Activated CD8-positive, alpha-beta memory T cell treated with anti-CD3 and anti-CD28 coated beads, Interleukin-2, amount 50 U/mL, for 1 hour (primary cell): ENCODE data around the gene ADGRG7.
"Not testable (repeated sequence)": the region's sequence is repeated elsewhere in the genome, so short reads cannot be mapped to it uniquely, and the experiment has no call there.

Experiments
- DNase-seq: peaks from one replicate; pipeline ENCODE4 v3.0.0-alpha.2; 2020; ENCODE audit errors: extremely low read depth

The ADGRG7 gene, protein sequence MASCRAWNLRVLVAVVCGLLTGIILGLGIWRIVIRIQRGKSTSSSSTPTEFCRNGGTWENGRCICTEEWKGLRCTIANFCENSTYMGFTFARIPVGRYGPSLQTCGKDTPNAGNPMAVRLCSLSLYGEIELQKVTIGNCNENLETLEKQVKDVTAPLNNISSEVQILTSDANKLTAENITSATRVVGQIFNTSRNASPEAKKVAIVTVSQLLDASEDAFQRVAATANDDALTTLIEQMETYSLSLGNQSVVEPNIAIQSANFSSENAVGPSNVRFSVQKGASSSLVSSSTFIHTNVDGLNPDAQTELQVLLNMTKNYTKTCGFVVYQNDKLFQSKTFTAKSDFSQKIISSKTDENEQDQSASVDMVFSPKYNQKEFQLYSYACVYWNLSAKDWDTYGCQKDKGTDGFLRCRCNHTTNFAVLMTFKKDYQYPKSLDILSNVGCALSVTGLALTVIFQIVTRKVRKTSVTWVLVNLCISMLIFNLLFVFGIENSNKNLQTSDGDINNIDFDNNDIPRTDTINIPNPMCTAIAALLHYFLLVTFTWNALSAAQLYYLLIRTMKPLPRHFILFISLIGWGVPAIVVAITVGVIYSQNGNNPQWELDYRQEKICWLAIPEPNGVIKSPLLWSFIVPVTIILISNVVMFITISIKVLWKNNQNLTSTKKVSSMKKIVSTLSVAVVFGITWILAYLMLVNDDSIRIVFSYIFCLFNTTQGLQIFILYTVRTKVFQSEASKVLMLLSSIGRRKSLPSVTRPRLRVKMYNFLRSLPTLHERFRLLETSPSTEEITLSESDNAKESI

DNA sequence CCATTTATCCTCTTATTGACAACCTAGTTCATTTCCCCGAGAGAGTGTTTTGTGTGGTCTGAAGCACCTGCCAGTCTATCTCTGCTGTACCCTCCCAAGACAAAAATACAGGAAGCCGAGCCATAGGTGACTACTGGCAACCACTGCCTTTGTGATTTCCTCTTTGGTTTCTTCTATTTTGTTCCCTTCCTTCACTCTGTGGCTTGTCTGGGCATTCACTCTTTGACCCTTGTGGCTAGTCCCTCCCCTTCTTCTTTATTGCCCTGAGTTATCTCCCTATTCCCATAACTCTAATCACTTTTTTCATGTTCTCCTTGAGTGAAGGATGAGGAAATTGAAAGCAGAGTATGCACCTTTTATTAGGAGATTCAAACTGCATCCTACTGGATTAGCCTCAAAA lies at the start of gene ADGRG7:
Gene ADGRG7, plus strand, starts transcription at position 297 of the 400 bp plus-strand sequence. CDS start 256 bp downstream, outside the sequence.
- DNase-seq: no peak

DNA sequence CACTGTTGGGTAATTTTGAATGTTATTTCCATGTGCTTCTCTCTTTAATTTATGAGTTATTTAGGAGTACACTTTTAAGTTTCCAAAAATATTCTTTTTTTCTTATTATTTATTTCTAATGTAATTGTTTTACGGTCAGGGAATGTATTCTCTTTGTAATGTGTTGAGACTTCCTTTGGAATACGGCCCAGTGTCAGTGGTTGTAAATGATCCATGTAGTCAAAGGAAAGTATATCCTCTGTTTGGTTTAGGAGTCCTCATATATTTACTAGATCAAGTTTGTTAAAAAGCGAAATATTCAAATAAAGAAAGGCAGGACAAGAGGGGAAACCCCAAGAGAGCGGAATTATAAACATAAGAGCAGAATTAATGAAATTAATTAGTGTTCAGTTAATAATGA lies 49.0 kb upstream of the ADGRG7 start:
- no peak for DNase-seq

DNA sequence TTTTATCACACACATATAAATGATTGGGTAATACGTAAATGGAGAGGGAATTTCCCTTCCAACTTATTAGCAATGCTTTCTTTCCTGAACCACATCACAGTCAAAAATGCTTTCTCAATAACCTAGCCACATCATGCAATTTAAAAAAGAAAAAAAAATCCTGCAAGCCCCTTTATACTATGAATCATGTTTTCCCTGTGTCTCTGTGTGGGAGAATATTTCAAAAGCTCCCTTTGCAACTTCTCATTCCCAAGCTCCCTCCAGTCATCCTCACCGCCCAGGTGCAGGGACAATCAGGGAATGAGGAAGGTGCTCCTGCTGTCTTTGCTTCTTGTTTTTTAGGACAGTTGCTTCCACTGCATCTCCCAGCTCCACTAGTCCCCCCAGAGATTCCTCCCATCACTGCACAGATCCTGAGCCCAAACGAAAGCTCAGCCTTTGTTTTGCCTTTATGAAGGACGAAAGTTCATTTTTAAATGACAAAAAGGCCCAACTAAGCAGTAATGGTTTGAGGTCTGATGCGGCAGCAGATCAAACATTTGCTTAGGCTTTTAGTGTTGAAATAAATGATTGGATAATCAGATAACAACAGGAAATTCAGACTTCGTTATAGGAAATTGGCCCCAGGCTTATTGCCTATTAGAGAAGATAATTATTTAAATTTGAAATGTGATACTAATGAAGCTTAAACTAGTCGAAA lies 47.8 kb upstream of the ADGRG7 start:
- DNase-seq: no peak

DNA sequence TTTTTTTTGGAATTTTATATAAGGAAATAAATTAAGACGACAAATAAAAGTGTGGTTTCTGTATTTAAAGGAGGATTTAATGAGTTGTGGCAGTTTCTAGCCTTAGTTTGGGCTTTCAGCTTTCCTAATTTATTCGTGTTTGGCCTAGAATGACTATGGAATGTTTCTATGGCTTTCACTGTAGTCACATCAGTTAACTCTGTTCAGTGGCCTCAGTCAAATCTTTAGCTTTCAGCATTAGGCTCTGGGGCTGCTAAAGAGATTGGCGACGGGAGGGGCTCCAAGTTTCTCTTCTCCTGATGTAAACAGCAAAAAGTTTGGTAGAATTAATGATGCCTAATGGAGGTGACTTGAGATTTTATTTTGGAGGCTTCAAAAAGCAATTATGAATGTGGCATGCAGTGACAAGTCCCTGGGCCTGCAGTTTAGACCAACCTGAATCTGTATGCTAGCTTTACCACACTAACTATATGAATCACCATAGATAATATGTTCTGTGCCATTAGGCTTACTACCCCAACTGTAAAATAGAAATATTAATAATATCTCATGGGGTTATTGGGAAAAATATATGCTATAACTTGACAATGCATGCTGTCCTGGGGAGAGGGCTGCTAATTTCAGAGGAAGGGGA lies 47.1 kb upstream of the ADGRG7 start:
- DNase-seq: no peak

DNA sequence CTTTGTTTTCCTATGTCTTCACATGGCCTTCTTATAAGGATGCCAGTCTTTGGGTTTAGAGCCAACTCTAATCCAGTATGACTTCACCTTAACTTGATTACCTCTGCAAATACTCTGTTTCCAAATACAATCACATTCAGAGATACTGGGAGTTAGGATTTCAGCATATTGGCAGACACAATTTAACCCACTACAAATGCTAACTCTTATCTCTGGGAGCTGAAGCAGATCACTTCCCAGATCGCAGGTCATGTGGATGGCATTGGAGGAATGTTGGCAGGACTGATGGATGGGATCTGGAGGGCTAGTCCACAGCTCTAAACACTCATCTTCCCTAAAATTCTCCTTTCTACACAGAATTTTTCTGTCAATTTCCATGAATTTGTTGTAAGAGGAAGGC lies 46.2 kb upstream of the ADGRG7 start:
- no peak for DNase-seq

DNA sequence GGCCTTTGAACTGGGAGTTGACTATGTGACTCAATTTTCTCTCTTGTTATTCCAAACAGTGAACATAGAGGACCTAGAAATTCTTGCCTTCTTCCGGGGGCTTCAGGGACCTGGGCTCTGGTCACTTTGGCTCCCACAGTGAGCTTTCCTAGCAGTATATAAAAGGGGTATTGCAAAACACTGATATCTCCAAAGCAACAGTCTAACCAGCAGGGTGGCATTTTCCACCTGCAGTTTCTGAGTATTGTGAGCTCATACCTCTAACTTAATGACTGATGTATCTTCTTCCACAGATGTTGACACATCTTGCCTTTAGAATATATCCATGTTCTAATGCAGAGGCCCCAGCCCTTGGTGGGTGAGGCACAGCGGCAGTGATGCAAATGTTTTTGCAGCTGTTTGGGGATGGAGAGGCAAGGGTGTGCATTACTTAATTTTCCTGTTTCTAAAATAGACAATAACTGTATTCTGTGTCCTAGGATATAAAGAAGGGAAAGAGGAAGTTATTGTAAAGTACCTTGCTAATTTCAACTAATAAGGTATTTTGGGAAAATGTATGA lies 45.7 kb upstream of the ADGRG7 start:
- DNase-seq: no peak

DNA sequence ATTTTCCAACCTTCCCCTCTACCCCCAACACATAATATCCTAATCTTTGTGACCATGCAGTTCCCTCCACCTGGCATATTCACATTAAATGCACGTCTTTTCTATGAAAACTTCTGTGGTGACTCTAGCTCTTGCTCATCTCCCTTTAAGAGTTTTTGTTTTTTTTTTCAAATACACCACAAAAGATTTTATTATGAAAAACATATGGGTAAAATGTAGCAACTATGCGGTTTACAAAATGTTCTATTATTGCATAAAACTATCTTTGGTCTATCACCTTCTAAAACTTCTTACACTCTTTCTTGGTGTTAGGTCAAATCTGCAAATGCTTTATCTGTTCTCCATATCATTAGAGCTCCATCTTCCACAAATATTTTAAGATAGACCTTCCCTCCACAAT lies 38.6 kb upstream of the ADGRG7 start:
- DNase-seq: no peak

DNA sequence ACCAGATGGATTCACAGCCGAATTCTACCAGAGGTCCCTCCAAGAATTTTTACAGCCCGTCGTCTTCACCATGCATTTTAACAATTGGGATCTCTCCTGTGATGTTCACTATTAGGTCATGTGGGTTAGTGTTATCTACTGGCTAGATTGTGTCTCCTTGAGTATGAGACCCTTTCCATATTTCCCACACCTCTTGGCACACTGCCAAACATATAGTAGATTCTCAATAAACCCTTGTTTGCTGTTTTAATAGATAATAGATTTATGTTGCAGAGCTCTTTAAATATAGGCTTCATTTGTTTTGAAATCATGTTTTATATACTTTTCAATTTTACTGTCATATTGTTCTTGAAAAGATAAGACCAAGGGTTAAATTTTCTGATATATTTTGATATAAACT lies 34.9 kb upstream of the ADGRG7 start:
- DNase-seq: no peak

DNA sequence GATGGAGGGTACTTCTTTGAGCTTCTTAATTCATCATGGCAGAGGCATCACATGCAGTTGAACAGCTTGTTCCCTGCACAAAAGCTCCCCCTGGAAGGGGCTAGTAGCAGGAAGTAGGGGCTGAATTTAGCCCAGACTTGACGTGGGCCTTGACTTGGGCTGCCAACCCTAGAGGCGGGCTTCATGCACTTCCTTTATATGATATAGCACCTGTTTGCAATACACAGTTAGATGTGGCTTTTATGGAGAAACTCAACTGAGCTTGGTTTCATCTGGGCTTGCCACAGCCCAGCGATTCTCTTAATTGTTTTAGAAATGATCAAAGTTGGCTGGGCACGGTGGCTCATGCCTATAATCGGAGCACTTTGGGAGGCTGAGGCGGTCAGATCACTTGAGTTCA lies 33.7 kb upstream of the ADGRG7 start:
- DNase-seq: no peak

DNA sequence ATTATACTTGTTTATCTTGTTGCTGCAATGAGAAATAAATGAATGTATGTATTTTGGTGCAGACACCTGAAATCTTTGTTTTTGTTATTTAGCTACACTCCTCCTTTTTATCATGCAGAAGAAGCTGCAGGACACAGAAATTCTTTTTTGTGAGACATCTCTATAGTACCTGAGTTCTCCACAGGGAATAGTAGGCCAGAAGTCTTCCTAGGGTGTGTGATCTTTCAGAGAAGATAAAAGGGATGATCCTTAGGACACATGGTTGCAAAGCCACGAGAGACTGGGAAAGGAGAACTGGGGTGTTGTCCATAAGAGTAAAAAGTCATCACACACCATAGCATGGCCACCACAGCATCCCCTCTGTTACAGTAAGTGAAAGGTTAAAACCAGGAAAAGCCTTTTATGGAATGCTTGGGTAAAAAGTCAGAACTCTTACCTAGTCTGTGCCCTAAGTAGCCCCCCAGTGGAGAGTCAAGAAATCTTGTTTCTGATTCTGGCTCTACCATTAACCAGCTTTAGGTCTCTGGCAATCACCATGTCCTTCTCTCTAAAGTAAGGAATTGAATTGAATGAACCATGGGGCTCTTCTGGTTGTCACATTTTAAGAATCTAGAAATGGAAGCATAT lies 31.9 kb upstream of the ADGRG7 start:
- no peak for DNase-seq

DNA sequence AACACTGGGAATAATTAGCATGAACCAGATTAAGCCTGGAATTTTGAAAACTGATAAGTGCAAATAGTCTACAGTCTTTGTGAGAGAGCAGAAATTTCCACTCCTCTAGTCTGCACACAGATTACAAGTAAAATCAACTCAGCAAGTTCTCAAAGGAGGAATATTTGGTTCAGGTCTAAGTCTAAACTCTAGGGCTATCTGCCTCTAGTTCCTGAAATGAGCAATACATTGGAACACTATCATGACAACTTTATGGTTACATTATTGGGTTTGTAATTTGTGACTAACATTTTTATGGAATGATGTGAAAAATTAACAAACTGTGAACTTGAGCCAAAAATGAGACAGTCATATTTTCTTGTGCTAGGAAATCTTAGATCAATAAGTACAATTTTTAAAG lies 30.8 kb upstream of the ADGRG7 start:
- no peak for DNase-seq

DNA sequence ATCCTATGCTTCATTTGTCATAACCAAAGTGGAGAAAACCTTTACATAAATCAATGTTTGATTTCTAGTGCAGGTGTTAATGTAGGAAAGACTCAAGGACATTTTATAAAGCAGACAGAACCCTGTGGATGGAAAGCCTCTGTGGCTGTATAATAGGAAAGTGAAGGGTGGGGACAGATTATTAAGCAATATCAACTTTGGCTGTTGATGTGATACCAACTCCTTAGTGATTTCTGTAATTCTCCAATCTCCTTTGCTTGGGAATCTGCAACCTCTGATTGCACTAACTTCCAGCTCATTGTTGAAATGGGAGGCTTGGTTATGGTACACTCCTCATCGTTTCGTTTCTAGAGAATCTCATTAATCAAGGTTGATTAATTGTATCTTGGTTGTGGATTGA lies 29.3 kb upstream of the ADGRG7 start:
- DNase-seq: no peak

DNA sequence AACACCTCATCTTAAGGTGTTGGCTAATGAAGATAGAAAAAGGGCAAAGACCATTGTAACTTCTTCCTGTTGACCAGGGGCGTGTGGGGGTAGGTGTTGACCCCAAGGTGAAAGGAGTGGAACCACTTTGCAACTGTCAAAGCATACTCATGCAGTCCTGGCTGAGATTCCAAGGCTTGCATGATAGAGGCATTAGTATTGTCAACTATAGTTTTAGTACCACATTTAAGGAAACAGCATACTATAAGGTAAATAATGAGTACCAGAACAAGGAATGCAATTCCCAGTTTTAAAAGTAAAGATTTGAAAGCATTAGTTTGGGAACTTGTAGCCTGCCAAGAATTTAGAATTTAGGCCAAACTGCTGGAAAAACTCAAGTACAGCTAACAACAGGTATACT lies 27.8 kb upstream of the ADGRG7 start:
- DNase-seq: no peak

DNA sequence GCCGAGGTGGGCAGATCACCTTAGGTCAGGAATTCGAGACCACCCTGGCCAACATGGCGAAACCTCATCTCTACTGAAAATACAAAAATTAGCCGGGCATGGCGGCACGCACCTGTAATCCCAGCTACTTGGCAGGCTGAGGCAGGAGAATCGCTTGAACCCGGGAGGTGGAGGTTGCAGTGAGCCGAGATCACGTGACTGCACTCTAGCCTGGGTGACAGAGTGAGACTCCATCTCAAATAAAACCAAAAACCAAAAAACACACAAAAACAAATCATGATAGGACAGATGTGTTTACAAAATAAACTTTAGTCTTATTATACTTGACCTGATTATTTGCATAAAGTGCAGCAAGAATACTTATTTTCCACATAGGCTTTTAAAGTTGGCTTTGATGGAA lies 27.2 kb upstream of the ADGRG7 start:
- not testable (repeated sequence) for DNase-seq

DNA sequence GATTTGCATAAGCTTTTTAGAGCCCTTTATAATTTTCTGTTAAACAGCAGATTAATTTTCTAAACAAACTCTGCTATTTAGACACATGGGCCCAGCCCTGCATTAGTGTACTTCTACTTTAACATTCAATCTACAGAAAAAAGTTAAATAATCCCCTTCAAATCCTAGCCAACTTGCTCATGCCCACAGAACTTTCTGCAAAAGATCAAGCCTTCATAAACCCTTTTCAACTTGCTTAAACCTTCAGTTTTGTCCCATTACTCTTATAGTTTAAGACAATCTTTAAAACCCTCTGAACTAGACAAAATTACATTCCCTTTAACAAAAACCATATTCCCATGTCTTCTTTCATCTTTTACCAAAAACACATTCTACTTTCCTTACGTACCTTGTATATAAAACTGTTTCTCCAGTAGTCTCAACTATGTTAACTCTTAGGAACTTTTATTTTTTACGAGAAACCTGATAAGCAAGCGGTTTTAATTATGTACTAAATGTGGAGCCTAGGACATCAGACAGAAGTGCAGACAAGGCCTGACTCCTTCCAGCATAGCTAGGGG lies 25.2 kb upstream of the ADGRG7 start:
- no peak for DNase-seq

DNA sequence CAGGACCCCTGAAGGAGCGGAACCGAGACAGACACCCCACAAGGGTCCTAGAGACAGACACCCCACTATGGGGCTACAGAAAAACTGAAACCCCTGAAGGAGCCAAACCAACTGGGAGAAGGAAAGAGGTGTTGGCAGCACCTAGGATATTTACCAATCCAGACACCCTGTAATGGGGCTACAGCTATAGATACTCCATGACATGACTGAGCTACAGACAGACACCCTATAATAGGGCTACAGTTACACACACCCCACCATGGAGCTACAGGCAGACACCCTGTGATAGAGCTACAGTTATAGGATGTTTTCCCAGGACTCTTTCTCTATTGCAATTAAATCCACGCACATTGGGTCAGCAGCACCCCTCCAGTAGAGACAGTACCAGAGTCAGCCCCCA lies 22.6 kb upstream of the ADGRG7 start:
- no peak for DNase-seq

DNA sequence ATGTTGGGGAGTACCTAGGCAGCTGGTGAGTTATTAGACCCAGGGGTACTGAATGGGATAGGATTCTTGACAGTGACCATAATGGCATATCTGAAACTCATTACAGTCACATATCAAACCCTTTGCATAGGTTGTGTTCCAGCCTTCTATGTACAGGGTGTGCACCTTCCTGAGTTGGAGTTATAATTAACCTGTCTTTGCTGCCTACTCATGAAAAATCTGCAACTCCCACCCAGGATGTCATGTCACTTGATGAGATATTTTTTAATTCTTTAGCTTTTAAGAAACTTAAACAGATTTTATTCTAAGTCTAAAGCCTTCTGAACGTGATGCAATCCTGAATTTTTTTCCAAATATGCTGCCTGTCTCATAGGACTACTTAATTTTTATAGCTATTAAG lies 21.1 kb upstream of the ADGRG7 start:
- no peak for DNase-seq

DNA sequence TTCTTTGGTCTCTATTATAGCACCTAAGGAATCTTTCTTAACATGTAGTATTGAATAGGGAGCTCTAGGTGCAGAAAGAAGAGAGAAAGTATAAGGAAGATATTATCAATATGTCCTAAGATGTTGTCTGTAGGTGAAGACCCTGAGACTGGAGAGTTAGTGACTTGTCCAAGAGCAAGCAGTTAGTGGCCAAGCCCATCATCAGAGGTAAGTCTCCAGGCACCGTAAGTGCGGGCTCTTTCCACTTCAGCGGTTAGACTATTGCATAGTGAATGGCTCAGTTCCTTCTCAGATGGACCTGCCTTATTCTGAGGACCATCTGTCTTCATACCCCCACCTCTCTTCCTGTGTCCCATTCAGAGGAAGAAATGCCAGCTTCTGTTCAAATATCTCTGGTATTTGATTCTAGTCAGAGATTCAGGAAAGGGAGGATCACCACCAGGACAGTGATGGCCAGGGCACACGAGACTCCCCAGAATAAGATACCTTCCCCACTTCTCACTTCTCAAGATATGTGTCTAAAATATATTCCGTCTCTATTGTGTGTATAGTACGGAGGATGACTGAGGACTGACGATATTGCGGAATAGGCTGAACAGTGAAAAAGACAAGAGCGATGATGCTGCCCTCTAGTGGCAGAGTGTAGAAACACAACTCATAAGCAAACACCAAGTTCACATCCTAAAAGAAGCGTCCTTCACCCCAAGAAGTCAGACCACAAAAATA lies 19.1 kb upstream of the ADGRG7 start:
- peak; percentile 24 for DNase-seq

DNA sequence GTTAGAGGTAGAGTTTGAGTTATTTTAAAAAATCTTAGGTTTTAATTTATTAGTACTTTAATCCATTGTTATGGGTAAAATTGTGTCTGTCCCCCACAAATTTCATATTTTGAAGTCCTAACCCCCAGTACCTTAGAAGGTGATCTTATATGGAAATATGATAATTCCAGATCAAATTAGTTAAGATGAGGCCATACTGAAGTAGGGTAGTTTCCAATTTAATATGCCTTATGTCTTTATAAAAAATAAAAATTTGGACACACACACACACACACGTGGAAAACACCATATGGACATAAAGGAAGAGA lies 18.6 kb upstream of the ADGRG7 start:
- no peak for DNase-seq

DNA sequence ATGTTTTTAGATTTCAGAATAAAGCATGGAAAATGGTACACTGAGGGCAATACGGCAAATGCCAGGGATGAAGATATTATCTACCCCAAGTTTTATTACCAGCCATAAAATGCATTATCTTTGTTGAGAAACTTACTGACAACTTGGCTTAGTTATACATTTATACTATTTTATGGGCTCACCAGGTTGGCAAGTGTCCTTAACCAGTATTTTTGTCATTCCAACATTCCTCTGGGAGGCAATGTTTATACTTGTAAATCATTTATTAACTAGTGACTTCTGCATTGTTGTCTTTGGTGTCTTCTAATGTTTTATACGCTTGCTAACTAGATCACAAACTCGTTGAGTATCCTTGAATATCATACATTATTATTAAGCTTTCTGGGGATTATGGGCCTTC lies 18.0 kb upstream of the ADGRG7 start:
- DNase-seq: no peak
